ENCODE measurements around the gene LEPR.

DNA sequence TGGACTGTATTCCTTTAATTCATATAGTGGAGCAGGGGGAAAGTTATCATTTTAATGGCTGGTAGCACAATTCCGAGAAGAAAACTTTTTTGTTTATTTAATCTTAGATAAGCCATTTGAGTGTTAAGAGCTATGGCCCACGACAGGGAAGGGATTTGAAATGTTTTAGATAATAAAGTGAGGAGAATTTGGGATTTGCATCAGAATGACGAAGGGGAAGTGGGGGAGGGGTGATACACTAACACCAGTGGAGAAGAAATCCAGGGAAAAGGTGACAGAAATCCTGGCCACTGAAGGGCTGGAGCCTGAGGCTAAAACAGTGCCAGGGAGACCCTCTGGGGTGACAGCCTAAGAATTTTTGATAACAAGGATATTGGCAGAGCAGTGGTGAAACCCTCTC is 21.0 kb downstream of the LEPR start:
- TF ChIP-seq POLR2AphosphoS5 (IDR thresholded peaks at IDR 0.05; ENCODE audit: borderline replicate concordance, low read depth, low read length) (no peak), EZH2 (IDR thresholded peaks at IDR 0.05) (no peak)

Data from SK-N-MC (cell line).